ENCODE measurements around the gene GAGE10. TPM values are rescaled to one million over a fixed set of nuclear protein-coding genes. Genes with fewer than 3 reads are reported as not detected.

Gene GAGE10
- polyA plus RNA-seq, 1 experiment: not detected

DNA sequence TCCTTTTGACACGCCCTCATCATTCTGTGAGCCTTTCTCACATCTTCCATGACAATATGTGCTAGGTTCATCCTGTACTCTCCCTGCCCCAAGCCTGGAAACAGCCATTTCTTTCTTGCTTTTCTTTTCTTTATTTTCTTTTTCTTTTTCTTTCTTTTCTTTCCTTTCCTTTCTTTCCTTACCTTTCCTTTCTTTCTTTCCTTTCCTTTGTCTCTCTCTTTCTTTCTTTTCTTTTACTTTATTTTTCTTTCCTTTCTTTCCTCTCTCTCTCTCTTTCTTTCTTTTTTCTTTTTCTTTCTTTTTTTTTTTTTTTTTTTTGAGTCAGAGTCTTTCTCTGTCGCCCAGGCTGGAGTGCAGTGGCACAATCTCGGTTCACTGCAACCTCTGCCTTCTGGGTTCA lies 19.2 kb upstream of the GAGE10 start:
- POLR2A ChIA-PET: no interaction called here
- Histone ChIP-seq H3K27me3 (ENCODE audit: control insufficient read depth, insufficient read depth, low read length) (no peaks in the 10 kb centered on the region), H3K4me3 (ENCODE audit: low read depth, low read length) (no peak overlapping the region), H3K27ac (ENCODE audit: low read depth, low read length) (no peak overlapping the region), H3K9me3 (ENCODE audit: control insufficient read depth, insufficient read depth, low read length) (no peaks in the 10 kb centered on the region)
- CTCF ChIA-PET: interaction anchor here (0.7 kb wide), 1 partner anchor 939 kb away, joined by 5 read pairs; no protein-coding TSS in a partner anchor
- no peak for DNase-seq (ENCODE audit: low read depth, low spot score)
- TF ChIP-seq, protein P1, sequence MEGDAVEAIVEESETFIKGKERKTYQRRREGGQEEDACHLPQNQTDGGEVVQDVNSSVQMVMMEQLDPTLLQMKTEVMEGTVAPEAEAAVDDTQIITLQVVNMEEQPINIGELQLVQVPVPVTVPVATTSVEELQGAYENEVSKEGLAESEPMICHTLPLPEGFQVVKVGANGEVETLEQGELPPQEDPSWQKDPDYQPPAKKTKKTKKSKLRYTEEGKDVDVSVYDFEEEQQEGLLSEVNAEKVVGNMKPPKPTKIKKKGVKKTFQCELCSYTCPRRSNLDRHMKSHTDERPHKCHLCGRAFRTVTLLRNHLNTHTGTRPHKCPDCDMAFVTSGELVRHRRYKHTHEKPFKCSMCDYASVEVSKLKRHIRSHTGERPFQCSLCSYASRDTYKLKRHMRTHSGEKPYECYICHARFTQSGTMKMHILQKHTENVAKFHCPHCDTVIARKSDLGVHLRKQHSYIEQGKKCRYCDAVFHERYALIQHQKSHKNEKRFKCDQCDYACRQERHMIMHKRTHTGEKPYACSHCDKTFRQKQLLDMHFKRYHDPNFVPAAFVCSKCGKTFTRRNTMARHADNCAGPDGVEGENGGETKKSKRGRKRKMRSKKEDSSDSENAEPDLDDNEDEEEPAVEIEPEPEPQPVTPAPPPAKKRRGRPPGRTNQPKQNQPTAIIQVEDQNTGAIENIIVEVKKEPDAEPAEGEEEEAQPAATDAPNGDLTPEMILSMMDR (IDR thresholded peaks at IDR 0.05; ENCODE audit: low read depth, low read length): no peak

DNA sequence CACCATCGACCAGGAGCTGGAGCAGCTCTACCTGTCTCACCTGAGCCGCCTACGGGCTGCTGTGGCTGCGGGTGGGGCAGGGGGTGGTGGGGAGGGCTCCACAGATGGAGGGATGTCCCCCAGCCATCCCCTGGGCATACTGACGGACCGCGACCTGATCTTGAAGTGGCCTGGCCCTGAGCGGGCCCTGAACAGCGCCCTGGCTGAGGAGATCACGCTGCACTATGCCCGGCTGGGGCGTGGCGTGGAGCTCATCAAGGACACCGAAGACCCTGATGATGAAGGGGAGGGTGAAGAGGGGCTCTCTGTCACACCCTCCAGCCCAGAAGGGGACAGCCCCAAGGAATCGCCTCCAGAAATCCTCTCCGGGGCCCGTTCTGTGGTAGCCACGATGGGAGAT lies 17.3 kb upstream of the GAGE10 start:
- CTCF ChIA-PET: no interaction called here
- no peak for DNase-seq (ENCODE audit: low read depth, low spot score)
- TF ChIP-seq, protein P1 (IDR thresholded peaks at IDR 0.05; ENCODE audit: low read depth, low read length): no peak
- POLR2A ChIA-PET: no interaction called here
- Histone ChIP-seq H3K27me3 (ENCODE audit: control insufficient read depth, insufficient read depth, low read length) (no peaks in the 10 kb centered on the region), H3K4me3 (ENCODE audit: low read depth, low read length) (no peak overlapping the region), H3K27ac (ENCODE audit: low read depth, low read length) (no peak overlapping the region), H3K9me3 (ENCODE audit: control insufficient read depth, insufficient read depth, low read length) (no peaks in the 10 kb centered on the region)

DNA sequence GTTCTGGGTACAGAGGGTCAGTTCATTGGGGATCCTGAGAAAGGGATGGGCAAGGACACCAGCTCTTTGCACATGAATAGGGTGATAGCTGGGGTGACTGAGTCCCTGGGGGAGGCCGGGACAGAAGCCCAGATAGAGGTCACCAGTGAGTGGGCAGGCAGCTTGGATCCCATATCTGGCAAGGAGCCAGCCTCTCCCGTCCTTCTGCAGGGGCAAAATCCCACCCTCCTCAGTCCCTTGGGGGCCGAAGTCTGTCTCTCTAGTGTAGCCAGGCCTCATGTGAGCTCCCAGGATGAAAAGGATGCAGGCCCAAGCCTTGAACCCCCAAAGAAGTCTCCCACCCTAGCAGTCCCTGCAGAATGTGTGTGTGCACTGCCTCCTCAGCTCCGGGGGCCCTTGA lies 16.9 kb upstream of the GAGE10 start:
- no peak overlapping the region for H3K4me3 ChIP-seq (ENCODE audit: low read depth, low read length)
- no peak for DNase-seq (ENCODE audit: low read depth, low spot score)
- no peaks in the 10 kb centered on the region for H3K27me3 ChIP-seq (ENCODE audit: control insufficient read depth, insufficient read depth, low read length)
- TF ChIP-seq, protein P1 (IDR thresholded peaks at IDR 0.05; ENCODE audit: low read depth, low read length): no peak
- CTCF ChIA-PET: no interaction called here
- H3K9me3 ChIP-seq (ENCODE audit: control insufficient read depth, insufficient read depth, low read length): no peaks in the 10 kb centered on the region
- POLR2A ChIA-PET: no interaction called here
- no peak overlapping the region for H3K27ac ChIP-seq (ENCODE audit: low read depth, low read length)

DNA sequence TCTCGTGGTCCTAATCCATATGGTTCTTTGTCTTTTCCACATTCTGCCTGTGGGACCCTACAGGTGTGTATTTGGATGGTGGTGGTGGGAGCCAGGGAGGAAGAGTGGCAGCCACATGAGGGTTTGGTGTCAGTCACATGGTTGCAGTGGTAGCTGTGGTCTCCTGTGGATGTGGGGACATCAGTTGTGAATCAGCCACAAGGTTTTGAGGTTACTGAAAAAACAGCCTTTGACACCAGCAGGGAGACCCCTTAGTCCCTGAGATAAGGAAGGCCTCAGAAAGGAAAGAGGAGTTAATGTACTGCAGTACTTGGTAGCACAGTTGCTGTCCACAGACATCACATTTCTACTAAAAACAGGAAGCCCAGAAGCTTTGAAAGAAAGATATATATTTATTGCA lies 15.8 kb upstream of the GAGE10 start:
- TF ChIP-seq, protein P1 (IDR thresholded peaks at IDR 0.05; ENCODE audit: low read depth, low read length): no peak
- POLR2A ChIA-PET: no interaction called here
- CTCF ChIA-PET: no interaction called here

DNA sequence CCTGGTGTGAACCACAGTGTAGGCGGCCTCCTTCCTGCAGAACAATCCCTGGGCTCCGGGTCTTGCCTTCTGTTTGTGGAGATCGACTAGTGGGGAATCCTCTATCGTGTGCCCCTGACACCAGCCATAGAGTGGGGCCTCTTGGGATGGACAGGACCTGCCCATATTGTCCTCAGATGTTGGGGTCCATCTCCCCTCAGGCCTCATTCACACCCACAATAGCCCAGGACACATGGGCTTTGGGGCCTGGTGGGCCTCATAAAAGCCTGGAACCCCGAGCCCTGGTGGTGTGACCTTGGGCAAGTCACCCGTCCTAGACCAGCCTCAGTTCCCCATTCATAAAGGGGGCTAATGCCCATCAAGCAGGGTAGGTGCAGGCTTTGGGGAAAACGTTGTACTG lies 13.2 kb upstream of the GAGE10 start:
- no peak for DNase-seq (ENCODE audit: low read depth, low spot score)
- Histone ChIP-seq H3K27me3 (ENCODE audit: control insufficient read depth, insufficient read depth, low read length) (no peaks in the 10 kb centered on the region), H3K9me3 (ENCODE audit: control insufficient read depth, insufficient read depth, low read length) (no peaks in the 10 kb centered on the region), H3K4me3 (ENCODE audit: low read depth, low read length) (no peak overlapping the region), H3K27ac (ENCODE audit: low read depth, low read length) (no peak overlapping the region)
- ChIA-PET CTCF (no interaction called here), POLR2A (no interaction called here)
- TF ChIP-seq, protein P1 (IDR thresholded peaks at IDR 0.05; ENCODE audit: low read depth, low read length): no peak

More for the DNA sequence above, 15.8 kb upstream of the GAGE10 start:
- Histone ChIP-seq H3K4me3 (ENCODE audit: low read depth, low read length) (no peak overlapping the region), H3K27me3 (ENCODE audit: control insufficient read depth, insufficient read depth, low read length) (no peaks in the 10 kb centered on the region), H3K27ac (ENCODE audit: low read depth, low read length) (no peak overlapping the region), H3K9me3 (ENCODE audit: control insufficient read depth, insufficient read depth, low read length) (no peaks in the 10 kb centered on the region)
- no peak for DNase-seq (ENCODE audit: low read depth, low spot score)

All from AG04450 (cell line).